Renal cortical epithelial cell (primary cell): ENCODE data around the gene OR5A2. TPM values are rescaled to one million over a fixed set of nuclear protein-coding genes. Genes with fewer than 3 reads are reported as not detected.
"Not testable (repeated sequence)": the region's sequence is repeated elsewhere in the genome, so short reads cannot be mapped to it uniquely, and the experiment has no call there.

ENCODE experiments used
- DNase-seq: peaks from one replicate; pipeline ENCODE4 v3.0.0-alpha.2; 2011; ENCODE audit warnings: low read depth
- total RNA-seq: library from RNA; depleted of rRNA; stranded (reverse); fragments of >200 nt; gene quantifications from 2 replicates; pipeline ENCODE4 v1.2.3, GENCODE V29; 2014

OR5A2 gene
- total RNA-seq, 1 donor from 2014 or later = not detected

- no peak for DNase-seq
Measured at GRCh38 chr11:59380263-59381059, 45.8 kb downstream of the OR5A2 start.

GRCh38 chr11:59372324-59372723, 53.9 kb downstream of the OR5A2 start:
- DNase-seq = not testable (repeated sequence)

GRCh38 chr11:59368238-59369022, 57.8 kb downstream of the OR5A2 start:
- no peak for DNase-seq

Other genes with a start within 250 kb of the OR5A2 start
- gene MPEG1, start 213.5 kb downstream of the OR5A2 start, total RNA-seq = not detected in 2 replicates
- not detected in 2 replicates for gene OR5AN1, start 67.5 kb downstream of the OR5A2 start, total RNA-seq
- gene OR5A1, start 10.1 kb upstream of the OR5A2 start, total RNA-seq = not detected in 2 replicates
- not detected in 2 replicates for gene OR4D6, start 30.5 kb upstream of the OR5A2 start, total RNA-seq
- gene OR4D10, start 46.9 kb upstream of the OR5A2 start, total RNA-seq = not detected in 2 replicates
- not detected in 2 replicates for gene OR4D11, start 77.2 kb upstream of the OR5A2 start, total RNA-seq
- not detected in 2 replicates for gene OR4D9, start 85.1 kb upstream of the OR5A2 start, total RNA-seq
- gene OSBP, start 189.4 kb upstream of the OR5A2 start, total RNA-seq = 32.0 and 71.3 TPM in 2 replicates
- 6.3 and 20.6 TPM in 2 replicates for gene PATL1, start 242.6 kb upstream of the OR5A2 start, total RNA-seq